ENCODE data around the gene ENOX1. TPM values are rescaled to one million over a fixed set of nuclear protein-coding genes. Genes with fewer than 3 reads are reported as not detected.

The ENOX1 gene
- total RNA-seq, 2 experiments from 2014 or later, result 2.4 TPM; not detected in 1

Other genes starting within 250 kb of the ENOX1 start
- 1 to 10 TPM; 1.3 to 2.0 TPM for gene CCDC122, start 92.8 kb upstream of the ENOX1 start, total RNA-seq
- gene LACC1, start 92.9 kb upstream of the ENOX1 start, total RNA-seq, result 1 to 10 TPM; 3.2 to 4.8 TPM